K562 (cell line): ENCODE data around the gene DAPK1. TPM values are rescaled to one million over a fixed set of nuclear protein-coding genes. Genes with fewer than 3 reads are reported as not detected.

ENCODE experiments used
- ARID2 ChIP-seq: fragments of 450-650 bp; IDR thresholded peaks from 2 replicates; pipeline ENCODE4 v1.6.1; 2017; ENCODE audit warnings: antibody characterized with exemption, mild to moderate bottlenecking
- CCNT2 ChIP-seq: IDR thresholded peaks from 2 replicates; pipeline ENCODE4 v1.6.1; 2011; ENCODE audit warnings: borderline replicate concordance, low read depth, mild to moderate bottlenecking, moderate library complexity, mixed read lengths, low read length; ENCODE audit not compliant: insufficient read length; ENCODE audit errors: extremely low read depth
- CSDE1 ChIP-seq, 2 experiments: fragments of 450-650 bp; IDR thresholded peaks; 2 replicates each; pipeline ENCODE4 v1.6.1; 2016; ENCODE audit warnings: mild to moderate bottlenecking in 1 of 2
- DACH1 ChIP-seq: fragments of 450-650 bp; IDR thresholded peaks from 2 replicates; pipeline ENCODE4 v1.6.1; 2018; ENCODE audit not compliant: partially characterized antibody
- DPF2 ChIP-seq: fragments of 450-650 bp; IDR thresholded peaks from 2 replicates; pipeline ENCODE4 v1.6.1; 2016
- EP300 ChIP-seq: IDR thresholded peaks from 2 replicates; pipeline ENCODE4 v1.6.1; 2012; ENCODE audit warnings: low read length, improper control_type of control experiment
- FOXA3 ChIP-seq, 2 experiments: fragments of 450-650 bp in 1 of 2; sonication (generic) in 1 of 2; formaldehyde crosslinking; IDR thresholded peaks in 1 of 2; conservative IDR thresholded peaks in 1 of 2; 2 replicates each; pipeline versions ENCODE4 v1.4.0 to v1.8.0; 2020 to 2022; ENCODE audit warnings: mild to moderate bottlenecking in 2 of 2, missing genetic modification reagents in 1 of 2
- HDGF ChIP-seq: fragments of 450-650 bp; IDR thresholded peaks from 2 replicates; pipeline ENCODE4 v1.6.1; 2016
- ILK ChIP-seq: fragments of 450-650 bp; IDR thresholded peaks from 2 replicates; pipeline ENCODE4 v1.6.1; 2016; ENCODE audit warnings: missing genetic modification characterization, low read depth, mild to moderate bottlenecking, missing compliant biosample characterization, moderate library complexity, borderline replicate concordance
- LARP7 ChIP-seq: fragments of 450-650 bp; IDR thresholded peaks from 2 replicates; pipeline ENCODE4 v1.6.1; 2016
- LEF1 ChIP-seq: fragments of 450-650 bp; IDR thresholded peaks from 2 replicates; pipeline ENCODE4 v1.6.1; 2016; ENCODE audit warnings: mild to moderate bottlenecking
- MCM7 ChIP-seq, 2 experiments: fragments of 450-650 bp; IDR thresholded peaks; 2 replicates each; pipeline ENCODE4 v1.6.1; 2016 to 2018
- MLX ChIP-seq, 2 experiments: fragments of 450-650 bp in 1 of 2; sonication (generic) in 1 of 2; formaldehyde crosslinking; conservative IDR thresholded peaks; 2 replicates each; pipeline versions ENCODE4 v1.4.0 to v1.8.1; 2020 to 2022; ENCODE audit warnings: mild to moderate bottlenecking in 1 of 2, missing genetic modification reagents in 1 of 2
- NFIC ChIP-seq: fragments of 450-650 bp; IDR thresholded peaks from 2 replicates; pipeline ENCODE4 v1.6.1; 2017; ENCODE audit warnings: mild to moderate bottlenecking, inconsistent platforms
- NR2C2 ChIP-seq, 2 experiments: fragments of 200-800 bp in 1 of 2; sonication (Bioruptor generic) in 1 of 2; sonication (generic) in 1 of 2; formaldehyde crosslinking in 1 of 2; IDR thresholded peaks; 2 replicates each; pipeline versions ENCODE4 v1.6.1 to v1.8.0; 2016 to 2022; ENCODE audit warnings: mild to moderate bottlenecking in 1 of 2, missing compliant biosample characterization in 1 of 2, missing genetic modification characterization in 1 of 2, missing genetic modification reagents in 1 of 2
- NR3C1 ChIP-seq: sonication (generic); formaldehyde crosslinking; IDR thresholded peaks from 2 replicates; pipeline ENCODE4 v1.8.1; 2022; ENCODE audit warnings: missing genetic modification reagents
- PKNOX1 ChIP-seq: fragments of 450-650 bp; IDR thresholded peaks from 2 replicates; pipeline ENCODE4 v1.6.1; 2016
- RFX7 ChIP-seq: fragments of 250-450 bp; sonication (Bioruptor Pico); IDR thresholded peaks from 2 replicates; pipeline ENCODE4 v1.5.1; 2021; ENCODE audit warnings: mild to moderate bottlenecking
- SMARCC2 ChIP-seq: fragments of 450-650 bp; IDR thresholded peaks from 2 replicates; pipeline ENCODE4 v1.6.1; 2017; ENCODE audit warnings: antibody characterized with exemption, moderate library complexity, mild to moderate bottlenecking, low read depth
- SOX6 ChIP-seq: fragments of 450-650 bp; IDR thresholded peaks from 2 replicates; pipeline ENCODE4 v1.6.1; 2014; ENCODE audit warnings: mild to moderate bottlenecking
- TFAM ChIP-seq: fragments of 250-450 bp; sonication (Bioruptor Pico); conservative IDR thresholded peaks from 2 replicates; pipeline ENCODE4 v1.5.0; 2021; ENCODE audit warnings: mild to moderate bottlenecking, moderate library complexity
- ZNF384 ChIP-seq: IDR thresholded peaks from 2 replicates; pipeline ENCODE4 v1.6.1; 2012; ENCODE audit warnings: low read depth, low read length, improper control_type of control experiment
- ZNF507 ChIP-seq: conservative IDR thresholded peaks from 2 replicates; pipeline ENCODE4 v1.6.1; 2017; ENCODE audit warnings: missing genetic modification characterization, missing compliant biosample characterization
- polyA plus RNA-seq, 8 experiments: library from polyadenylated mRNA; depleted of rRNA in 4 of 8; stranded (reverse) in 5 of 8; unstranded in 3 of 8; fragments of >200 nt; fragmentation: Nextera tagmentation in 2 of 8; fragmentation: Illumina TruSeq in 1 of 8; extraction: Ambion mirVana in 2 of 8; extraction: Trizol in 1 of 8; gene quantifications; 2 replicates each; pipeline versions ENCODE4 v1.2.1 to v1.2.3, GENCODE V29; 2011 to 2014; ENCODE audit warnings: inconsistent platforms in 1 of 8, missing spikeins in 1 of 8
- total RNA-seq, 7 experiments: library from RNA; depleted of rRNA in 6 of 7; stranded (reverse); fragments of >200 nt in 6 of 7; fragmentation: Illumina TruSeq in 2 of 7; extraction: Trizol in 2 of 7; gene quantifications; 2 replicates each; pipeline versions ENCODE4 v1.2.1 to v1.2.3, GENCODE V29; 2011 to 2021; ENCODE audit warnings: low replicate concordance in 1 of 7
- TF ChIP-seq, protein P1 (sequence below): sonication (generic); formaldehyde crosslinking; IDR thresholded peaks from 2 replicates; pipeline ENCODE4 v1.8.0; 2022; ENCODE audit warnings: mild to moderate bottlenecking, missing genetic modification reagents

The DAPK1 gene
- total and polyA plus RNA-seq, 9 of the 15 experiments (the other 6 are each of a cell fraction or from before 2014, with no cell fraction given), result 1.7 to 26.4 (median 15.8) TPM

DNA sequence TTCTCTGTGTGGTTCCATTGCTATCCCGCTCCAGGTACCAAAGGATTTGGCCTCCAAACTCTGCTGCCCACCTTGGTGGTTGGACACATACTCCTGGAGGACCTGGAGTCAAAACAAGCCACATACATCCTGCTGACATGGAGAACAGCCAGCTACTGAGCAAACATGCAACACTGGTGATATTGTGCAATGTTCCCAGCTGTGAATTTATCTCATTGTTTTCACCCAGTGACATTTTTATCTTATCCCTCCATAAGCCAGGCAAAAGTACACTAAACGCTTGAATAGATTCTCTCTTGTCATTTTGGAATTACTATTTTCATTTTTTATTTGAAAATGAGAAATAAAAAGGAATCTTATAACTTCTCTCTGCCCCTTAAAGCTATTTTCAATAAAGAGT lies 217.2 kb downstream of the DAPK1 start (continued):
- TF ChIP-seq ZNF384 (peak; percentile 47; the same call in 1 of the 2 replicates), SOX6 (peak; percentile 93), PKNOX1 (peak; percentile 63), CSDE1 (IDR thresholded peaks at IDR 0.05) (no peak), MCM7 (IDR thresholded peaks at IDR 0.05) (no peak), EP300 (peak; percentile 90), RFX7 (CRISPR knock-in tag) (no peak), LEF1 (peak; percentile 74; the same call in 1 of the 2 replicates), NR2C2 (CRISPR knock-in tag; IDR thresholded peaks at IDR 0.05) (no peak), NR2C2 (tag; IDR thresholded peaks at IDR 0.05) (no peak), ARID2 (no peak), ILK (tag) (no peak), ZNF507 (tag) (no peak), HDGF (no peak), CCNT2 (peak; percentile 67), DACH1 (peak; percentile 96), NFIC (peak; percentile 85), MLX (CRISPR knock-in tag; conservative IDR thresholded peaks at IDR 0.05) (no peak), FOXA3 (CRISPR knock-in tag; conservative IDR thresholded peaks at IDR 0.05 in 1 of 2, IDR thresholded peaks at IDR 0.05 in 1 of 2) (peak; percentile 69 to 92; a peak in 3 of 4 replicates), NR3C1 (CRISPR knock-in tag) (no peak), DPF2 (peak; percentile 94), TFAM (no peak), SMARCC2 (peak; percentile 56; the same call in 1 of the 2 replicates), LARP7 (no peak)
- TF ChIP-seq, protein P1, sequence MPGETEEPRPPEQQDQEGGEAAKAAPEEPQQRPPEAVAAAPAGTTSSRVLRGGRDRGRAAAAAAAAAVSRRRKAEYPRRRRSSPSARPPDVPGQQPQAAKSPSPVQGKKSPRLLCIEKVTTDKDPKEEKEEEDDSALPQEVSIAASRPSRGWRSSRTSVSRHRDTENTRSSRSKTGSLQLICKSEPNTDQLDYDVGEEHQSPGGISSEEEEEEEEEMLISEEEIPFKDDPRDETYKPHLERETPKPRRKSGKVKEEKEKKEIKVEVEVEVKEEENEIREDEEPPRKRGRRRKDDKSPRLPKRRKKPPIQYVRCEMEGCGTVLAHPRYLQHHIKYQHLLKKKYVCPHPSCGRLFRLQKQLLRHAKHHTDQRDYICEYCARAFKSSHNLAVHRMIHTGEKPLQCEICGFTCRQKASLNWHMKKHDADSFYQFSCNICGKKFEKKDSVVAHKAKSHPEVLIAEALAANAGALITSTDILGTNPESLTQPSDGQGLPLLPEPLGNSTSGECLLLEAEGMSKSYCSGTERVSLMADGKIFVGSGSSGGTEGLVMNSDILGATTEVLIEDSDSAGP, result no peak
